Stimulated activated CD8-positive, alpha-beta memory T cell treated with anti-CD3 and anti-CD28 coated beads, Interleukin-7, amount 100 ng/mL, for 1 hour (primary cell): ENCODE results near the gene SHROOM3.

Experiments used
- DNase-seq, 2 donors: peaks; one replicate each; pipeline ENCODE4 v3.0.0-alpha.2; 2020; ENCODE audit warnings: low read depth in 2 of 2

SHROOM3 gene

DNA sequence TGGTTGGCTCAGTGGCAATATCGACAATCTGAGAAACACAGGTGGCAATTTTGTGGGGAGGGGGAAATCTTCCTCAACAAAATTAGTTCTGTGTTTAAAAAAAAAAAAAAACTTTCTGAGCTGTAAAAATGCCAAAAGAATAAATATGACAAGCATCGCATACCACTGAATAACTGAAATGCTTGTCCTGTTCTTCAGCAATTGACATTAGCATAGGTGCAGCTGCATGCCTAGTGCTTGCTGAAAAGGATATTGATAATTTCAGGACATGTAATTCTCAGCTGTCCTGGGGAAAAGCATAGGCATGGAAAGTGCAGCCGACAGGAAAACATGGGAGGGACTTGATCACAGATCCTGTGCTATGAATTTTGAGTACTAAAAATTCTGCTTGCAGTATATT lies 315.7 kb downstream of the SHROOM3 start:
- no peak for DNase-seq

- DNase-seq = no peak
These were observed 316.7 kb downstream of the SHROOM3 start for GRCh38 chr4:76751612-76752343.

- no peak for DNase-seq
These were observed 318.0 kb downstream of the SHROOM3 start for GRCh38 chr4:76752861-76753501.

- DNase-seq = no peak
These were observed 318.8 kb downstream of the SHROOM3 start for GRCh38 chr4:76753814-76754213.

GRCh38 chr4:76754439-76754838 lies 319.4 kb downstream of the SHROOM3 start:
- DNase-seq = no peak

GRCh38 chr4:76755756-76756155 lies 320.7 kb downstream of the SHROOM3 start:
- DNase-seq = no peak

- no peak for DNase-seq
These were observed 321.4 kb downstream of the SHROOM3 start for GRCh38 chr4:76756416-76756815.

DNA sequence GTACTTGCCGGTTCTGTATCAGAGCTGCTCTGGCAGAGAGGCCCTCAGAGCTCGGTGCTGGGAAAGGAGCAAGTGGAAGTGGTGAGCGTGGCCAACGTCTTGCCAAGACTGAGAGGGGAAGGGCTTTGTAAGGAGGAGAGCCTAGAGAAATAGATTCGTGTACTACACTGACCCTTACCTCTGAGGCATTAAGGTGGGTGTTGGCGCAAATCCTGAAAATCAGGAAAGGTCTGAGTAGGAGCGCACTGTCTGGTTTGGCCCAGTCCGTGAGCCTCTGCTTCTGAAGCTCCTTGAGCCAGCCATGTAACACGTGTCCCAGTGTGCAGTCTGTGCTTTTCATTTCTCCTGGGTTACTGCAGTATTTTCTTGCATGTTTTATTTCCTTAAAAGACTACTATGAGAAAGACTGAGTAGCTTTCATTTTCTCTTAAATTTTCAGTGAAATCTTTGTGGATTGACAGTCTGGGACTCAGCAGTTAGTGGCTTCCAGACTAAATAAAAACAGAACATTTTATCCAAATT lies 322.4 kb downstream of the SHROOM3 start:
- no peak for DNase-seq

GRCh38 chr4:76758290-76758882 lies 323.4 kb downstream of the SHROOM3 start:
- no peak for DNase-seq

- DNase-seq = no peak
These were observed 324.0 kb downstream of the SHROOM3 start for GRCh38 chr4:76758996-76759395.

GRCh38 chr4:76760193-76760592 lies 325.2 kb downstream of the SHROOM3 start:
- DNase-seq = no peak

DNA sequence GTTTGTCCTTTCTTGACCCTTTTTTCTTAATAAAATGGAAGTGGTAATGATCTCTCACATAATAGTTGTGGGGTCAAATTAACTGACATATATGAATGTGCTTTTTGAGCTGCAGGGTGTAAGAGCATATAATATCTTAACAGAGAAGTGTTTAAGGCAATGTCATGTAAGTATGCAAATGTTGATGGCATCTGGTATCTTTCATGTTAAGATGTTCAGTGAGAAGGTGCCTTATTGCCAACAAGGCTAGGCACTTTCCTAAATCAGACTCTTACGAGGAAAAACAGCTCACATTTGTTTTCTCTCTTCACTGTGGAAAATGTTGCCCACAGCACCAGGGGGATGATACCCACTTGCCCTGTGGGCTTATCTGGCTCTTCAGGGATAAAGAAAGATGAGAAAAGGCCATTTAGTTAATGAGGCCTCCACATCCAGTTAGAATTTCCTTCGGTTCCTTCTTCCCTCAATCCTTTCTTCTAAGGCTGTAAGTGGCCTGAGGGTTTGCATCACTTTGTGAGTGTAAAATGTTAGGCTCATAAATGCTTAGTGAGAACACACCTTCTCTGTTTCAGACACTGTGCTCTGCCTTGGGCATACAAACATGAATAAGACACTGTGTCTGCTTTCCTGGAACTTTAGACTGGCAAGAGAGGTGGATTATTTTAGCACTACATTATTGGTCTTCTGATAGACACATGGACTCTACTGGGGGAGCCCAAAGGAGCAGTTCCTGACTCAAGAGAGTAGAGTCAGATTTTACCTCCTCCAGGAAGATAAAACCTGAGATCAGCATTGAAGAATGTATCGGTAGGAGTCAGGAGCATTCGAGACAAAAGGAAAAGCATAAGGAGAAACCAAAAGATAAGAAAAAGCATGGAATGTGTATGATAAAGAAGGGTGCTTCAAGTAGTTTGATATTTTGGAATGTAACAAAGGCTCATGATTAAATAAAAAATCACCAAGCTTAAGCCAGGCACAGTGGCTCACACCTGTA lies 327.4 kb downstream of the SHROOM3 start:
- no peak for DNase-seq

DNA sequence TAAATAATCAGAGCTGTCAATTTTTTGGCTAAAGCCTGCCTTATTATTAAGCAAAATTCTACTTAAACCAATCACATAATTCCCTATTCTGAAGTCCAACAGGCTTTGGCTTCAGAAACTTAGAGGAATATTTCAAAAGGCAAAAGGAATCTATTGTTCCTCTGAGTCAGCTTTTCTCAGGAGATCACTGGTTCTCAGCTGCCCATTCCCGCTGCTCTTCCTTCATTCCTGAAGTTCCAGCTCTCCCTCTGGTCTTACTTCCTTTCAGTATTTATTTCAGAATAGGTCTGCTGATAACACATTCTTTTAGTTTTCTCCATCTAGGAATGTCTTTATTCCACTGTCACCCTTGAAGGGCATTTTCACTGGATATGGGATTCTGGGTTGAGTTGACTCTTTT lies 329.2 kb downstream of the SHROOM3 start:
- DNase-seq = no peak

DNA sequence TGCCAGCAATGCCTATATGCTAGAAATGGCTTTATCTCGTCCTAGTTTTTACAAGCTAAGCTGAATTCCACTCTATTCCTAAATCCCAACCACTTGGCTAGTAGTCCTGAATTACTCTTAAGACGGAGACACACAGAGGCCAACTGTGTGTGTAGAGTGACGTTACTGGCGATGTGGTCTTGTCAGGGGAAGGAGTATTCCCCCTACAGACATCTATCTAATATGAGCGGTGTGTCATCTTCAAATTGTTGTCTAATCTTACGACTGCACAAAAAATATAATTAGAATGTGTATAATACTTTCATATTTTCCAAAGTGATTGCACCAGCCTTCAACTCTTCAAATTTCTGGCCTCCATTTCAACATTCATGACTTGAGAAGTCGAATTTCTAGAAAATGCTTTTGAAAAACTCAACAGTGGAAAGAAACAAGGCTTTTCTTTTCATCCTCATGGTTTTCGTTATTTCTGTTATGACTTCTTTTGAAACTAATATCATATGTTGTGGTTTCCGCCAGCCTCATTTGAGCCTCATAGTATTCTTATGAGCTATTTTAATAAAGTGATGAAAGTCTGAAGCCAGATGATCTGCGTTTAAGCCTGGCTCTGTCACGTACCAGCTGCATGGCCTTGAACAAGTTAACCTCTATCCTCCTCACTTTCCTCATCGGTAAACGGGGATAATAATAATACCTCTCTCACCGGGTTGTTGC lies 330.6 kb downstream of the SHROOM3 start:
- no peak for DNase-seq

- DNase-seq = no peak
These were observed 333.0 kb downstream of the SHROOM3 start for GRCh38 chr4:76767983-76768382.

DNA sequence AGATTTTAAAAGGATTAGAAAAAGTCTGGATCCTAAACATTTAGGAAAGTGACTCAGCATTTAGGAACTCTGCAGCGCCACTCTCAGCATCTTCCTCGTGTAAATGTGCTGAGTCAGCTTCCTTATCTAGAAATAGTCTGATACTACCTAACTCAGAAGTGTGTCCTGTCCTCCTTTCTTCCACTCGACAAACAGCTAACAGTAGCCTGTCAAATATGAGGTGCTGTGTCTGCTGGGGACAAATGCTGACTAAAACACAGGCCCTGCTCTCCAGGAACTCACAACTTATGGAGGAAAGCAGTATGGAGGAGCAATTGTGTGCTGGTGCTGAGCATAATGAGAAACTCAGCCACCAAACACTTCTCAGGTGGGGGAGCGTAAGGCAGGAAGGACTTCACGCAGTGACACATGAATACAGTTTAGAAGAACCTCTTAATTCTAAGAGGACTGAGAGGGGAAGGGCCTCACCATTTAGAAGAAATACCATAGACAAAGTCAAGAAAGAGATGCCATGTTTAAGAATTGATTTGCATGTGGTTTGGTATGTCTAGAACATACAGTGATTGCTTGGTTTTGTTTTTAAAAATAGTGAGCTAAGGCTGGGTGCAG lies 337.6 kb downstream of the SHROOM3 start:
- no peak for DNase-seq

GRCh38 chr4:76773766-76774165 lies 338.7 kb downstream of the SHROOM3 start:
- no peak for DNase-seq

GRCh38 chr4:76779740-76780459 lies 344.9 kb downstream of the SHROOM3 start:
- no peak for DNase-seq

- no peak for DNase-seq
These were observed 346.0 kb downstream of the SHROOM3 start for GRCh38 chr4:76780781-76781697.
